ENCODE measurements around the gene MADD.
"Not testable (repeated sequence)": the region's sequence is repeated elsewhere in the genome, so short reads cannot be mapped to it uniquely, and the experiment has no call there.

The MADD gene

GRCh38 chr11:47334699-47335411 lies 64.9 kb downstream of the MADD start:
- in situ Hi-C loops (cut with MboI; ENCODE audit: low sequenced_read_pairs) = not testable (repeated sequence)

GRCh38 chr11:47335733-47336132 lies 65.8 kb downstream of the MADD start:
- in situ Hi-C loops (cut with MboI; ENCODE audit: low sequenced_read_pairs) = no loop called here

- in situ Hi-C loops (cut with MboI; ENCODE audit: low sequenced_read_pairs) = no loop called here
Observed at GRCh38 chr11:47336595-47336994, 66.7 kb downstream of the MADD start.

GRCh38 chr11:47337229-47337924 lies 67.4 kb downstream of the MADD start:
- in situ Hi-C loops (cut with MboI; ENCODE audit: low sequenced_read_pairs) = no loop called here

- in situ Hi-C loops (cut with MboI; ENCODE audit: low sequenced_read_pairs) = no loop called here
Observed at GRCh38 chr11:47338396-47339241, 68.7 kb downstream of the MADD start.

GRCh38 chr11:47340010-47340409 lies 70.1 kb downstream of the MADD start:
- in situ Hi-C loops (cut with MboI; ENCODE audit: low sequenced_read_pairs) = no loop called here

GRCh38 chr11:47340980-47341775 lies 71.2 kb downstream of the MADD start:
- in situ Hi-C loops (cut with MboI; ENCODE audit: low sequenced_read_pairs) = no loop called here

GRCh38 chr11:47342036-47342803 lies 72.3 kb downstream of the MADD start:
- in situ Hi-C loops (cut with MboI; ENCODE audit: low sequenced_read_pairs) = no loop called here

GRCh38 chr11:47342854-47343253 lies 72.9 kb downstream of the MADD start:
- in situ Hi-C loops (cut with MboI; ENCODE audit: low sequenced_read_pairs) = no loop called here

- in situ Hi-C loops (cut with MboI; ENCODE audit: low sequenced_read_pairs) = no loop called here
Observed at GRCh38 chr11:47345890-47346563, 76.1 kb downstream of the MADD start.

GRCh38 chr11:47347137-47347536 lies 77.2 kb downstream of the MADD start:
- in situ Hi-C loops (cut with MboI; ENCODE audit: low sequenced_read_pairs) = no loop called here

- in situ Hi-C loops (cut with MboI; ENCODE audit: low sequenced_read_pairs) = no loop called here
Observed at GRCh38 chr11:47348131-47348802, 78.3 kb downstream of the MADD start.

- in situ Hi-C loops (cut with MboI; ENCODE audit: low sequenced_read_pairs) = no loop called here
Observed at GRCh38 chr11:47348859-47349258, 78.9 kb downstream of the MADD start.

- in situ Hi-C loops (cut with MboI; ENCODE audit: low sequenced_read_pairs) = no loop called here
Observed at GRCh38 chr11:47349521-47350095, 79.7 kb downstream of the MADD start.

- in situ Hi-C loops (cut with MboI; ENCODE audit: low sequenced_read_pairs) = no loop called here
Observed at GRCh38 chr11:47350315-47350714, 80.4 kb downstream of the MADD start.

- in situ Hi-C loops (cut with MboI; ENCODE audit: low sequenced_read_pairs) = no loop called here
Observed at GRCh38 chr11:47351156-47352126, 81.5 kb downstream of the MADD start.

GRCh38 chr11:47352556-47352955 lies 82.6 kb downstream of the MADD start, which contains the start of gene MYBPC3:
TSS of gene MYBPC3 (minus strand) at chr11:47352702. CDS start at chr11:47352647, 55 bp downstream.
- in situ Hi-C loops (cut with MboI; ENCODE audit: low sequenced_read_pairs) = no loop called here

Data from HL-60/S4 treated with retinoic acid at 250 ng/mL for 4 days and 3 days (cell line).